ENCODE data around the gene TMEM266.

Gene TMEM266

DNA sequence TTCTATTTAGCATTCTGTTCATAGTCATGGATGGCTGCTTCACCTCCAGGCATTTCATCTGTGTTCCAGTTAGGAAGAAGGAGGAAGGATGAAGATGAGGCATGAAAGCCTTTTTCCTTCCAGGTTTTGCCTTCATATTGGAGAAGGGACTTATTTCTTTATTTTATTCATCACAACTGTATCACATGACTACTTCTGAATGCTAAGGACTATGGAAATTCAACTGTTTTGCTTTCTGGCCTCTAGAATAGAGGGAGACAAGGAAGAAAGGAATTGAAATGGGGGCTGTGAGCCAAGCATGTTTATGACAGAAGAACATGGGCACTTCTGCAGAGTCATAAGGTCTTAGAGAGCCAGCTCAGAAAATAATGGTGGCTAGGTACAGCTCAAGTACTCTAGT, 10.4 kb downstream of the TMEM266 start:
- TF ChIP-seq, protein P1, sequence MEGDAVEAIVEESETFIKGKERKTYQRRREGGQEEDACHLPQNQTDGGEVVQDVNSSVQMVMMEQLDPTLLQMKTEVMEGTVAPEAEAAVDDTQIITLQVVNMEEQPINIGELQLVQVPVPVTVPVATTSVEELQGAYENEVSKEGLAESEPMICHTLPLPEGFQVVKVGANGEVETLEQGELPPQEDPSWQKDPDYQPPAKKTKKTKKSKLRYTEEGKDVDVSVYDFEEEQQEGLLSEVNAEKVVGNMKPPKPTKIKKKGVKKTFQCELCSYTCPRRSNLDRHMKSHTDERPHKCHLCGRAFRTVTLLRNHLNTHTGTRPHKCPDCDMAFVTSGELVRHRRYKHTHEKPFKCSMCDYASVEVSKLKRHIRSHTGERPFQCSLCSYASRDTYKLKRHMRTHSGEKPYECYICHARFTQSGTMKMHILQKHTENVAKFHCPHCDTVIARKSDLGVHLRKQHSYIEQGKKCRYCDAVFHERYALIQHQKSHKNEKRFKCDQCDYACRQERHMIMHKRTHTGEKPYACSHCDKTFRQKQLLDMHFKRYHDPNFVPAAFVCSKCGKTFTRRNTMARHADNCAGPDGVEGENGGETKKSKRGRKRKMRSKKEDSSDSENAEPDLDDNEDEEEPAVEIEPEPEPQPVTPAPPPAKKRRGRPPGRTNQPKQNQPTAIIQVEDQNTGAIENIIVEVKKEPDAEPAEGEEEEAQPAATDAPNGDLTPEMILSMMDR (conservative IDR thresholded peaks at IDR 0.05; ENCODE audit: low read depth, low read length) = no peak
- H3K79me2 ChIP-seq (ENCODE audit: insufficient read depth, low read depth) = no peaks in the 10 kb centered on the region
- H3K9ac ChIP-seq = no peak overlapping the region
- H3K27me3 ChIP-seq (ENCODE audit: insufficient read depth, low read depth) = no peaks in the 10 kb centered on the region
- H3K36me3 ChIP-seq (ENCODE audit: insufficient read depth) = no peaks in the 10 kb centered on the region
- no peaks in the 10 kb centered on the region for H4K20me1 ChIP-seq (ENCODE audit: insufficient read depth)
- H2AFZ ChIP-seq (ENCODE audit: low read depth) = no peak overlapping the region
- H3K4me1 ChIP-seq (ENCODE audit: low read depth, poor library complexity, severe bottlenecking) = no peaks in the 10 kb centered on the region
- no peak overlapping the region for H3K4me2 ChIP-seq
- no peak overlapping the region for H3K27ac ChIP-seq
- no peak overlapping the region for H3K4me3 ChIP-seq (IDR thresholded peaks at IDR 0.05; ENCODE audit: insufficient read depth, low read depth, low read length)

DNA sequence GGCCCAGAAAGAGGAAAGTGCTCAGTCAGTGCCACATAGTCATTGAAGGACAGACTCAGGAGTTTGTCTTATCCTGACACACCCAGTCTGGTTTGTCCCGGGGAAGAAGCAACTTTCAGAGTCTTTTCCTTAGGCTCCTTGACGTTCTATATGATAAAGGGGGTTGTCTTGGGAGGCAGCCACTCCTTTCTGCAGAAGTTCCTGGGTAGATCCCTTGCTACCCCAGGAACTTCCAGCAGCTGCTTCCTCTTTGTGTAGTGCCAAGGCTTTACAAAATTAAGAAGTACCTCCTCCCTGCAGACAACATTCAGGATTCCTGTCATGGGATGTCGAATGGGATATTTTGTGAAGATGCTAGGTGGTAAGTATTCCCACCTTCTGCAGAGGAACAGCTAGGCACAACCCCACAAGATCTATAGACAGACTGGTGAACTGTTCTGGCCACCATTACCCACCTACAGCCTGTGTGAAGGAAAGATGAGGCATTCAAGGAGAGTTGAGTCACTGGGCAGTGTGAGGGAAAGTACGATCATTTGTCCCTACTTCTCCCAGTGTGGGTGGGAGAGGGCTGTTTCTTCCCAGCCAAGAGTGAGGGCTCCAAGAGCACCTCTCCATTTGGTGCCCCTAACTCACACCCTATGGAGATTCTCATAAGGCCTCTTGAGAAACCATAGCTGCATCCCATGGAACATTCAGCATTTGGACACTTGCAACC, 11.3 kb downstream of the TMEM266 start:
- no peaks in the 10 kb centered on the region for H3K79me2 ChIP-seq (ENCODE audit: insufficient read depth, low read depth)
- no peaks in the 10 kb centered on the region for H3K27me3 ChIP-seq (ENCODE audit: insufficient read depth, low read depth)
- no peak overlapping the region for H3K4me2 ChIP-seq
- H3K9ac ChIP-seq = no peak overlapping the region
- H4K20me1 ChIP-seq (ENCODE audit: insufficient read depth) = no peaks in the 10 kb centered on the region
- H3K36me3 ChIP-seq (ENCODE audit: insufficient read depth) = no peaks in the 10 kb centered on the region
- no peaks in the 10 kb centered on the region for H3K4me1 ChIP-seq (ENCODE audit: low read depth, poor library complexity, severe bottlenecking)
- no peak overlapping the region for H2AFZ ChIP-seq (ENCODE audit: low read depth)
- H3K27ac ChIP-seq = no peak overlapping the region
- TF ChIP-seq, protein P1 (conservative IDR thresholded peaks at IDR 0.05; ENCODE audit: low read depth, low read length) = no peak
- H3K4me3 ChIP-seq (IDR thresholded peaks at IDR 0.05; ENCODE audit: insufficient read depth, low read depth, low read length) = no peak overlapping the region

DNA sequence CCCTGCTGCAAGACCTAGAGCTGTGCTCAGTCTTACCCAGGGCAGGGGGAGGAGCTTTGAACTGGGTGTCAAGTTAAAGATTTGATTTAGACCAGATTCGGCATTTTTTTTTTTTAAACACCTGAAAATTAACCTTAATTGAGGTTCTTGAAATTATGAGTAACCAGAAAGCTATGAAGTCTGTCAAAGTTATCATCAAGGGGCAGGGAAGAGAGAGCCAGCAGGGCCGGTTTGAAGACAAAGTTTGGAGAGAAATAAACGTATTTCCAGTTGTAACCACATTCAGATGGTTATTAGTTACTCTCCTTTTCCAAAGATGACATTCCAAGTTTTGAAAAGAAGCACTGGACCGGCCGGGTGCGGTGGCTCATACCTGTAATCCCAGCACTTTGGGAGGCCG, 12.0 kb downstream of the TMEM266 start:
- no peak overlapping the region for H3K9ac ChIP-seq
- no peaks in the 10 kb centered on the region for H3K36me3 ChIP-seq (ENCODE audit: insufficient read depth)
- TF ChIP-seq, protein P1 (conservative IDR thresholded peaks at IDR 0.05; ENCODE audit: low read depth, low read length) = no peak
- H3K27me3 ChIP-seq (ENCODE audit: insufficient read depth, low read depth) = no peaks in the 10 kb centered on the region
- H2AFZ ChIP-seq (ENCODE audit: low read depth) = no peak overlapping the region
- no peak overlapping the region for H3K4me2 ChIP-seq
- no peaks in the 10 kb centered on the region for H3K79me2 ChIP-seq (ENCODE audit: insufficient read depth, low read depth)
- H3K4me1 ChIP-seq (ENCODE audit: low read depth, poor library complexity, severe bottlenecking) = no peaks in the 10 kb centered on the region
- H3K4me3 ChIP-seq (IDR thresholded peaks at IDR 0.05; ENCODE audit: insufficient read depth, low read depth, low read length) = no peak overlapping the region
- H3K27ac ChIP-seq = no peak overlapping the region
- H4K20me1 ChIP-seq (ENCODE audit: insufficient read depth) = no peaks in the 10 kb centered on the region

DNA sequence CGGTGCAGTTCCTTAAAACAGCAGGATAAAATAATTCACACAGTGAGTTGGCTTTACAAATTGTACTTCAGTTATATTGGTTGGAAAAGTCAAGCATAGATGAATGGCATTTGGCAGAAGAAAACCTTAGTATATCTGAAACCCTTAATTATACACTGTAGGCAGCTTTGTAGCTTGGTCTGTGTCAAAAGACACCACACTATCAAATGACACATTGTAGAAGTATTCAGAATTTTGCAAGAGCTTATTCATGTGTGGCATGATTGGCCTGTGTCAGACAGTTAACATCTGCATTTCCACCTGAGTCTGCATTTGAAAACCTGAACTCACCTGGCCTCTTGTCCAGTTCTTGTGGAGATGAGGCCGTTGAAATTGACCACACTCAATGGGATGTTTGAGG, 13.8 kb downstream of the TMEM266 start:
- TF ChIP-seq, protein P1 (conservative IDR thresholded peaks at IDR 0.05; ENCODE audit: low read depth, low read length) = no peak
- H4K20me1 ChIP-seq (ENCODE audit: insufficient read depth) = no peaks in the 10 kb centered on the region
- H3K4me1 ChIP-seq (ENCODE audit: low read depth, poor library complexity, severe bottlenecking) = no peaks in the 10 kb centered on the region
- H3K27ac ChIP-seq = no peak overlapping the region
- no peak overlapping the region for H3K4me2 ChIP-seq
- H3K36me3 ChIP-seq (ENCODE audit: insufficient read depth) = no peaks in the 10 kb centered on the region
- H3K9ac ChIP-seq = no peak overlapping the region
- H3K79me2 ChIP-seq (ENCODE audit: insufficient read depth, low read depth) = no peaks in the 10 kb centered on the region
- no peak overlapping the region for H3K4me3 ChIP-seq (IDR thresholded peaks at IDR 0.05; ENCODE audit: insufficient read depth, low read depth, low read length)
- H2AFZ ChIP-seq (ENCODE audit: low read depth) = no peak overlapping the region
- no peaks in the 10 kb centered on the region for H3K27me3 ChIP-seq (ENCODE audit: insufficient read depth, low read depth)

All from KMS-11 (cell line).